Stomach (tissue), 9 donors: ENCODE measurements around the gene VGLL4. TPM values are rescaled to one million over a fixed set of nuclear protein-coding genes. Genes with fewer than 3 reads are reported as not detected.
A peak's percentile ranks its signal among the peaks of the same experiment; 100 is the strongest.

Source experiments
- DNase-seq, 2 donors: peaks; one replicate each; pipeline versions ENCODE4 v3.0.0 to v3.0.0-alpha.2; 2013 to 2019
- H3K27ac ChIP-seq, 5 donors: fragments of 200-600 bp in 4 of 5; sonication (generic) in 4 of 5; one replicate each; pipeline ENCODE4 v1.5.1; 2013 to 2019; ENCODE audit warnings: mild to moderate bottlenecking in 1 of 5, moderate library complexity in 1 of 5
- H3K27me3 ChIP-seq, 3 donors: fragments of 200-600 bp; sonication (generic); one replicate each; pipeline ENCODE4 v1.5.1; 2017 to 2019; ENCODE audit warnings: mixed run types in 1 of 3
- H3K36me3 ChIP-seq, 4 donors: fragments of 200-600 bp; sonication (generic); 1 replicate in 3 of 4; 2 replicates in 1 of 4; pipeline ENCODE4 v1.5.1; 2016 to 2019
- H3K4me1 ChIP-seq, 4 donors: fragments of 200-600 bp; sonication (generic); one replicate each; pipeline ENCODE4 v1.5.1; 2016 to 2019
- H3K4me3 ChIP-seq, 4 donors: fragments of 200-600 bp; sonication (generic) in 3 of 4; one replicate each; pipeline ENCODE4 v1.5.1; 2016 to 2019; ENCODE audit warnings: mild to moderate bottlenecking in 1 of 4
- H3K9me3 ChIP-seq, 4 donors: fragments of 200-600 bp; sonication (generic); one replicate each; pipeline ENCODE4 v1.5.1; 2016 to 2019
- EP300 ChIP-seq: sonication (generic); formaldehyde crosslinking; IDR thresholded peaks from one replicate; pipeline ENCODE4 v1.6.1; 2017; ENCODE audit warnings: antibody characterized with exemption
- POLR2A ChIP-seq, 4 donors: fragments of 450-650 bp; IDR thresholded peaks; one replicate each; pipeline ENCODE4 v1.6.1; 2016; ENCODE audit warnings: antibody characterized with exemption in 4 of 4, control low read depth in 2 of 4, mild to moderate bottlenecking in 1 of 4, moderate library complexity in 1 of 4
- POLR2AphosphoS5 ChIP-seq, 3 donors: sonication (generic); formaldehyde crosslinking; IDR thresholded peaks; one replicate each; pipeline ENCODE4 v1.6.1; 2016; ENCODE audit warnings: antibody characterized with exemption in 3 of 3
- WGBS, 5 donors: extraction: QIAGEN DNeasy Blood & Tissue Kit in 3 of 5; methylation state at CpG; one replicate each; pipeline versions ENCODE4 v1.1.5 to v1.1.7; 2013 to 2018; 5-methylcytosine and 5-hydroxymethylcytosine counted together
- intact Hi-C: fragments of 100-400 bp; cut with DNase I; formaldehyde crosslinking; loops from one replicate; pipeline ENCODE4 v1.15.1; 2023; ENCODE audit warnings: low total_unique reads
- polyA plus RNA-seq, 3 donors: library from polyadenylated mRNA; stranded (reverse); fragments of 200-250 nt; gene quantifications; one replicate each; pipeline ENCODE4 v1.2.3, GENCODE V29; 2013
- total RNA-seq, 5 donors: library from RNA; depleted of rRNA; stranded (reverse); fragments of >200 nt; gene quantifications; one replicate each; pipeline versions ENCODE4 v1.1.0 to v1.2.3, GENCODE V29; 2014 to 2016
- TF ChIP-seq, protein P1 (sequence below), 7 experiments: fragments of 450-650 bp in 4 of 7; fragments of 200-600 bp in 3 of 7; sonication (generic) in 3 of 7; IDR thresholded peaks; one replicate each; pipeline ENCODE4 v1.5.1; 2016 to 2019; ENCODE audit warnings: antibody characterized with exemption in 7 of 7, control low read depth in 2 of 7, mild to moderate bottlenecking in 1 of 7
- donor health status: healthy with polysubstance abuse.
- donor health status: Bipolar disorder and iron deficiency.
- donor health status: healthy.

Gene VGLL4
- total and polyA plus RNA-seq, 8 donors: 15.2 to 147 (median 43.3) TPM

DNA sequence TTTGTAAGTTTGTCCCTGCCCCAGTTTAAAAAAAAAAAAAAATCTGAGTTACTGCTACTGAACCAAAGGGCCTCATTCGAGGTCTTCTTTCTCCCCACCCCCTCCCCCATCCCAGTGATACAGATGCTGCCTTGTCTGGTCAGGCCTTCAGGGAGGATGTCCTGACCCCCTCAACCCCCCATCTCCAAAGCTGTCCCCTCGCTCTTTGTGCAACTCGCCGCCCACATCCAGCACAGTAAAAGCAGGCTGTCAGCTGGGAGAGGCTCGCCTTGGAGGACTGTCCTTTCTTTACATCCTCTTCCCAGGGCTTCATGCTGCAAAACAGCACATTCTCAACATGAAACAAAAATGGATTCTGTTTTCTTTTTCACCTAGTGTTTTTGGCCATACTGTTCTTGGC, 133.4 kb downstream of the VGLL4 start:
- Histone ChIP-seq H3K4me1 (peaks cover 43 to 57% (median 50%) of the 10 kb centered on the region in 4 donors), H3K27ac (peak overlapping the region in 4 of 5 donors; percentile 79 to 81 (median 80)), H3K4me3 (no peak overlapping the region), H3K27me3 (no peaks in the 10 kb centered on the region), H3K9me3 (no peaks in the 10 kb centered on the region), H3K36me3 (no peaks in the 10 kb centered on the region)
- intact Hi-C loops: no loop called here
- TF ChIP-seq POLR2A (IDR thresholded peaks at IDR 0.05) (no peak), POLR2AphosphoS5 (IDR thresholded peaks at IDR 0.05) (no peak)
- TF ChIP-seq, protein P1, sequence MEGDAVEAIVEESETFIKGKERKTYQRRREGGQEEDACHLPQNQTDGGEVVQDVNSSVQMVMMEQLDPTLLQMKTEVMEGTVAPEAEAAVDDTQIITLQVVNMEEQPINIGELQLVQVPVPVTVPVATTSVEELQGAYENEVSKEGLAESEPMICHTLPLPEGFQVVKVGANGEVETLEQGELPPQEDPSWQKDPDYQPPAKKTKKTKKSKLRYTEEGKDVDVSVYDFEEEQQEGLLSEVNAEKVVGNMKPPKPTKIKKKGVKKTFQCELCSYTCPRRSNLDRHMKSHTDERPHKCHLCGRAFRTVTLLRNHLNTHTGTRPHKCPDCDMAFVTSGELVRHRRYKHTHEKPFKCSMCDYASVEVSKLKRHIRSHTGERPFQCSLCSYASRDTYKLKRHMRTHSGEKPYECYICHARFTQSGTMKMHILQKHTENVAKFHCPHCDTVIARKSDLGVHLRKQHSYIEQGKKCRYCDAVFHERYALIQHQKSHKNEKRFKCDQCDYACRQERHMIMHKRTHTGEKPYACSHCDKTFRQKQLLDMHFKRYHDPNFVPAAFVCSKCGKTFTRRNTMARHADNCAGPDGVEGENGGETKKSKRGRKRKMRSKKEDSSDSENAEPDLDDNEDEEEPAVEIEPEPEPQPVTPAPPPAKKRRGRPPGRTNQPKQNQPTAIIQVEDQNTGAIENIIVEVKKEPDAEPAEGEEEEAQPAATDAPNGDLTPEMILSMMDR (IDR thresholded peaks at IDR 0.05): no peak
- DNase-seq: peak in 1 of 2 donors; percentile 37
- WGBS, 5 donors: 77 to 85% (median 81%) methylated on average over 5 of the region's 5 CpGs

DNA sequence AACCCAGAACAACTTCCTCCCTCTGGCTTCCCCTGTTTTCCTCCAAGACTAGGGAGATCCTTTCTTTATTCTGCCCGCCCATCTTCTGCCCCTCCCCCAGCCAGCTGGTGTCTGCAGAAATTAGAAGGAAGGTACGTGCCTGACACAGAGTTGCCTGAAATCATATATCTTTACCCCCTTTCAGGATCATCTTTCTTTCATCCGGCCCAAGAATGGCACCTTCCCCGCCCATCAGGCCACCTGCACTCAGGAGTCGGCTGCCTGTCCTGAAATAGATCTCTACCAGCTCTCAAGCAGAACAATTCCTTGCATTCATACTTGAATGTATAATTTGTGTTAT, 133.7 kb downstream of the VGLL4 start:
- Histone ChIP-seq H3K36me3 (no peaks in the 10 kb centered on the region), H3K4me3 (no peak overlapping the region), H3K27ac (peak overlapping the region in 4 of 5 donors; percentile 79 to 81 (median 80)), H3K9me3 (no peaks in the 10 kb centered on the region), H3K27me3 (no peaks in the 10 kb centered on the region), H3K4me1 (peaks cover 43 to 54% (median 48%) of the 10 kb centered on the region in 4 donors)
- no peak for TF ChIP-seq POLR2AphosphoS5 (IDR thresholded peaks at IDR 0.05)
- intact Hi-C loops: no loop called here
- 59 to 70% (median 61%) methylated on average over 5 of the region's 5 CpGs for WGBS, 5 donors
- peak in 1 of 2 donors; percentile 28 for DNase-seq

DNA sequence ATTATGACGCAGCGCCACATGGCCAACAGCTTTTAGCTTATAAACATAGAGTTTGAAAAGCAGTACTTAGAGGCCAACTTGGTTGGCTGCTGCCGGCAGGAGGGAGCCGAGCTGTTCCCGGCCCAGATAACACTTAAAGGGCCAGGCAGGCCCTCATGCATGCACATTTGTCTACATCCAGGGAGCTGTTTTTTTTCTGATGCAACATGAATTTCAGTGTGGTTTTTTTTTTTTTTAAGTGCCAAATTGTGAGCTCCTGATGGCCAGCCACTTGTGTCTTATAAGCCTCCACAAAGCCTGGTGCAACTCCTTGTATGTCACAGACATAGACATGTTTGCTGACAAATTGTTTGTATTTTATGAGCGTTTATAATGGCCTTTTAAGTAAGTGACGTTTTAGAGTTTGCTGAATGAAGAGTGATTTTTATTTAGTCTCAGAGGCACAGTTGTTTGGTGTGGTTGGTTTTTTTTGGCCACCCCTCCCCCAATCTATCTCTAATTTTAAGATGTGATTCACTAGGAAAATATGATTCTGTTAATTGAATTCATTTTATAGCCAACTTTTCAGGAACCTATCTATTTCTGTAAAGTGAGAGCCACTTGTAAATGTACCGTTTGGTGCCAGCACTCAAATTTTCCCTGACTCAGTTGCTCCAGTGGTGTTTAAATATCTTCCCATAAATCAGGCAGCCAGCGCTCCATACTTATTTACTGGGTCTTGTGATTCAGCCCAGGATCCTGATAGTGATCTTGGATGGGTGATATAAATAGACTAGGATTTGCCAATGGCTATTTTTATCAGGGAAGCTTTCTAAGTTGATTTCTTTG, 134.3 kb downstream of the VGLL4 start:
- H3K27me3 ChIP-seq: no peaks in the 10 kb centered on the region
- H3K36me3 ChIP-seq: no peaks in the 10 kb centered on the region
- peak; percentile 77 to 93 for DNase-seq
- whole genome bisulfite sequencing, 5 donors: 21 to 33% (median 23%) methylated on average over 9 of the region's 9 CpGs
- peak overlapping the region; percentile 43 to 81 (median 80) for H3K27ac ChIP-seq
- intact Hi-C loops: no loop called here
- H3K4me3 ChIP-seq: no peak overlapping the region
- H3K9me3 ChIP-seq: no peaks in the 10 kb centered on the region
- H3K4me1 ChIP-seq: peaks cover 37 to 48% (median 42%) of the 10 kb centered on the region in 4 donors
- TF ChIP-seq, protein P1 (IDR thresholded peaks at IDR 0.05): peak in 1 of 7 experiments; percentile 10
- TF ChIP-seq POLR2AphosphoS5 (IDR thresholded peaks at IDR 0.05): peak; percentile 56 to 82 (median 75)
- TF ChIP-seq POLR2A (IDR thresholded peaks at IDR 0.05): no peak
- peak; percentile 46 for TF ChIP-seq EP300

DNA sequence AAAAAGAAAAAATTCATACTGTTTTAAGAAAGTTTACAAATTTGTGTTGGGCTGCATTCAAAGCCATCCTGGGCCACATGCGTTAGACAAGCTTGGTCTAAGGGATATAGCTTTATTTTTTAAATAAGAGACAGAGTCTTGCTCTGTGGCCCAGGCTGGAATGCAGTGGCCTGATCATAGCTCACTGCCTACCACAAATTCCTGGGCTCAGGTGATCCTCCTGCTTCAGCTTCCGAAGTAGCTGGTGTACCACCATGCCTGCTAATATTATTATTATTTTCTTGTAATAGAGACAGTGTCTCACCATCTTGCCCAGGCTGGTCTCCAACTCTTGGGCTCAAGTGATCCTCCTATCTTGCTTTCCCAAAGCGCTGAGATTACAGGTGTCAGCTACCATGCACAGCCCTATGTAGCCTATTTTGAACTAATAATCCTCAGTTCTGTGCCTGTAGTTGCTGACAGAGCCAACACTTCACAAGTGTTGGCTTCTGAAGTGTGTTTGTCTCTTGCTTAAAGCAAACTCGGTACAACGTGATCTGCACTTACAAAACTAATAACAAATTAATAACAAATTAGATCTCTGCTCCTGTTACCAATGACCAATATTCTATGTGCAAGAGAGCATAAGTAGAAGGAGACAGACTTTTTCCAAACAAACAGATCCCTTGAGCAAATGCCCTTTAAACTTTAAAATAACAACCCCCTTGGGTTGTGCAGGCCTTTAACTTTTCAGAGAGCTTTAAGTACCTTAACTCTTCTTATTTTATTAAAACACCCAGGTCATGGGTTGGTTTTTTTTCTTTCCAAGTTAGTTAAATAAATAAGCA, 135.2 kb downstream of the VGLL4 start:
- 45 to 58% (median 47%) methylated on average over 5 of the region's 5 CpGs for WGBS, 5 donors
- Histone ChIP-seq H3K27ac (peak overlapping the region; percentile 79 to 89 (median 80)), H3K9me3 (no peaks in the 10 kb centered on the region), H3K4me1 (peaks cover 32 to 40% (median 34%) of the 10 kb centered on the region in 4 donors), H3K36me3 (no peaks in the 10 kb centered on the region), H3K27me3 (no peaks in the 10 kb centered on the region), H3K4me3 (no peak overlapping the region)
- DNase-seq: peak in 1 of 2 donors; percentile 19
- intact Hi-C loops: no loop called here
- TF ChIP-seq POLR2AphosphoS5 (IDR thresholded peaks at IDR 0.05): no peak
- TF ChIP-seq, protein P1 (IDR thresholded peaks at IDR 0.05): no peak
- TF ChIP-seq POLR2A (IDR thresholded peaks at IDR 0.05): no peak
- TF ChIP-seq EP300: no peak
